Measurements from ENCODE around the gene C20orf144. TPM values are rescaled to one million over a fixed set of nuclear protein-coding genes. Genes with fewer than 3 reads are reported as not detected.

C20orf144 gene
- total and polyA plus RNA-seq, 9 of the 15 experiments (the other 6 are each of a cell fraction or from before 2014, with no cell fraction given) = 0.04 to 0.23 (median 0.11) TPM; not detected in 2

DNA sequence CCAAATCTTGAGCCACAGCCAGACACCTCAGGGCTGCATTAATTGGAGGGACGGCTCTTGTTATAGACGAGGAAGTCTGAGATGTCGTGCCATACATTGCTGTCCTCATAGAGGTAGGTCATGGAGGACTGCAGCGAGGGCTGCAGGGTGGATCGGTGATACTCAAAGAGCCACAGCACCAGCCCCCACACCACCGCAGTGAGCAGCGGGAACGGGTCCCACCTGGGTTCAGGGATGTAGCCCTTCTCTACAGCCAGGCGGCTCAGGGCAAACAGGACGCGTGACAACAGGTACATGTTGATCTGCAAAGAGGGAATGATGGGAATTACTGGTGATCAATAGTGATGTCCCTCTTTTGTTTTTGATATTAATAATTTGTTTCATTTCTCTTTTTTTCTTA is 45.5 kb downstream of the C20orf144 start:
- ChIA-PET CTCF (ENCODE audit: low intra/inter-chr PET ratio) (interaction anchor here (0.7 kb wide), 1 partner anchor 42 kb away, joined by 4 read pairs; no protein-coding TSS in a partner anchor), POLR2A (interaction anchor here (0.9 kb wide), 1 partner anchor 13 kb away, joined by 3 read pairs; the partner anchor contains the start of gene PXMP4)
- no peak for TF ChIP-seq POLR2H (tag; IDR thresholded peaks at IDR 0.05; ENCODE audit: low read depth)
- TF ChIP-seq LARP7 (IDR thresholded peaks at IDR 0.05) = no peak
- no peak for TF ChIP-seq SMARCC2 (IDR thresholded peaks at IDR 0.05; ENCODE audit: low read depth)
- TF ChIP-seq GABPA (tag; conservative IDR thresholded peaks at IDR 0.05; ENCODE audit: low read depth) = no peak
- no peak for TF ChIP-seq XRCC5 (IDR thresholded peaks at IDR 0.05; ENCODE audit: low read depth, low read length)
- TF ChIP-seq FIP1L1 (IDR thresholded peaks at IDR 0.05; ENCODE audit: low read depth, low read length, poor library complexity, severe bottlenecking) = no peak
- no peak for TF ChIP-seq SAFB2 (IDR thresholded peaks at IDR 0.05; ENCODE audit: borderline replicate concordance, low read depth, low read length, severe bottlenecking)
- TF ChIP-seq NFIC (IDR thresholded peaks at IDR 0.05) = no peak
- TF ChIP-seq, protein P1, sequence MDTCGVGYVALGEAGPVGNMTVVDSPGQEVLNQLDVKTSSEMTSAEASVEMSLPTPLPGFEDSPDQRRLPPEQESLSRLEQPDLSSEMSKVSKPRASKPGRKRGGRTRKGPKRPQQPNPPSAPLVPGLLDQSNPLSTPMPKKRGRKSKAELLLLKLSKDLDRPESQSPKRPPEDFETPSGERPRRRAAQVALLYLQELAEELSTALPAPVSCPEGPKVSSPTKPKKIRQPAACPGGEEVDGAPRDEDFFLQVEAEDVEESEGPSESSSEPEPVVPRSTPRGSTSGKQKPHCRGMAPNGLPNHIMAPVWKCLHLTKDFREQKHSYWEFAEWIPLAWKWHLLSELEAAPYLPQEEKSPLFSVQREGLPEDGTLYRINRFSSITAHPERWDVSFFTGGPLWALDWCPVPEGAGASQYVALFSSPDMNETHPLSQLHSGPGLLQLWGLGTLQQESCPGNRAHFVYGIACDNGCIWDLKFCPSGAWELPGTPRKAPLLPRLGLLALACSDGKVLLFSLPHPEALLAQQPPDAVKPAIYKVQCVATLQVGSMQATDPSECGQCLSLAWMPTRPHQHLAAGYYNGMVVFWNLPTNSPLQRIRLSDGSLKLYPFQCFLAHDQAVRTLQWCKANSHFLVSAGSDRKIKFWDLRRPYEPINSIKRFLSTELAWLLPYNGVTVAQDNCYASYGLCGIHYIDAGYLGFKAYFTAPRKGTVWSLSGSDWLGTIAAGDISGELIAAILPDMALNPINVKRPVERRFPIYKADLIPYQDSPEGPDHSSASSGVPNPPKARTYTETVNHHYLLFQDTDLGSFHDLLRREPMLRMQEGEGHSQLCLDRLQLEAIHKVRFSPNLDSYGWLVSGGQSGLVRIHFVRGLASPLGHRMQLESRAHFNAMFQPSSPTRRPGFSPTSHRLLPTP (IDR thresholded peaks at IDR 0.05; ENCODE audit: borderline replicate concordance, extremely low read depth, insufficient read length) = no peak
- no peak for TF ChIP-seq ZNF696 (CRISPR knock-in tag; conservative IDR thresholded peaks at IDR 0.05)
- TF ChIP-seq, protein P2, sequence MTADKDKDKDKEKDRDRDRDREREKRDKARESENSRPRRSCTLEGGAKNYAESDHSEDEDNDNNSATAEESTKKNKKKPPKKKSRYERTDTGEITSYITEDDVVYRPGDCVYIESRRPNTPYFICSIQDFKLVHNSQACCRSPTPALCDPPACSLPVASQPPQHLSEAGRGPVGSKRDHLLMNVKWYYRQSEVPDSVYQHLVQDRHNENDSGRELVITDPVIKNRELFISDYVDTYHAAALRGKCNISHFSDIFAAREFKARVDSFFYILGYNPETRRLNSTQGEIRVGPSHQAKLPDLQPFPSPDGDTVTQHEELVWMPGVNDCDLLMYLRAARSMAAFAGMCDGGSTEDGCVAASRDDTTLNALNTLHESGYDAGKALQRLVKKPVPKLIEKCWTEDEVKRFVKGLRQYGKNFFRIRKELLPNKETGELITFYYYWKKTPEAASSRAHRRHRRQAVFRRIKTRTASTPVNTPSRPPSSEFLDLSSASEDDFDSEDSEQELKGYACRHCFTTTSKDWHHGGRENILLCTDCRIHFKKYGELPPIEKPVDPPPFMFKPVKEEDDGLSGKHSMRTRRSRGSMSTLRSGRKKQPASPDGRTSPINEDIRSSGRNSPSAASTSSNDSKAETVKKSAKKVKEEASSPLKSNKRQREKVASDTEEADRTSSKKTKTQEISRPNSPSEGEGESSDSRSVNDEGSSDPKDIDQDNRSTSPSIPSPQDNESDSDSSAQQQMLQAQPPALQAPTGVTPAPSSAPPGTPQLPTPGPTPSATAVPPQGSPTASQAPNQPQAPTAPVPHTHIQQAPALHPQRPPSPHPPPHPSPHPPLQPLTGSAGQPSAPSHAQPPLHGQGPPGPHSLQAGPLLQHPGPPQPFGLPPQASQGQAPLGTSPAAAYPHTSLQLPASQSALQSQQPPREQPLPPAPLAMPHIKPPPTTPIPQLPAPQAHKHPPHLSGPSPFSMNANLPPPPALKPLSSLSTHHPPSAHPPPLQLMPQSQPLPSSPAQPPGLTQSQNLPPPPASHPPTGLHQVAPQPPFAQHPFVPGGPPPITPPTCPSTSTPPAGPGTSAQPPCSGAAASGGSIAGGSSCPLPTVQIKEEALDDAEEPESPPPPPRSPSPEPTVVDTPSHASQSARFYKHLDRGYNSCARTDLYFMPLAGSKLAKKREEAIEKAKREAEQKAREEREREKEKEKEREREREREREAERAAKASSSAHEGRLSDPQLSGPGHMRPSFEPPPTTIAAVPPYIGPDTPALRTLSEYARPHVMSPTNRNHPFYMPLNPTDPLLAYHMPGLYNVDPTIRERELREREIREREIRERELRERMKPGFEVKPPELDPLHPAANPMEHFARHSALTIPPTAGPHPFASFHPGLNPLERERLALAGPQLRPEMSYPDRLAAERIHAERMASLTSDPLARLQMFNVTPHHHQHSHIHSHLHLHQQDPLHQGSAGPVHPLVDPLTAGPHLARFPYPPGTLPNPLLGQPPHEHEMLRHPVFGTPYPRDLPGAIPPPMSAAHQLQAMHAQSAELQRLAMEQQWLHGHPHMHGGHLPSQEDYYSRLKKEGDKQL (CRISPR knock-in tag; IDR thresholded peaks at IDR 0.05; ENCODE audit: borderline replicate concordance) = no peak
- DNase-seq (ENCODE audit: extremely low read depth in 1 of 4, low spot score in 3 of 4) = no peak
- Histone ChIP-seq H3K27ac (ENCODE audit: extremely low read depth, low read depth, low read length) (no peak overlapping the region), H3K9ac (ENCODE audit: insufficient read depth in 1 of 2, low read depth in 2 of 2, low read length in 2 of 2) (0 out of 4 replicates have a peak overlapping the region, but pooled peaks of 1 of the 2 experiments have one; percentile 24), H3K4me1 (replicated peaks in 1 of 2; ENCODE audit: control insufficient read depth in 2 of 2, insufficient read depth in 2 of 2, low read length in 2 of 2) (peaks cover 19 to 25% of the 10 kb centered on the region in 2 experiments), H2AFZ (ENCODE audit: low read depth, low read length) (no peak overlapping the region), H3K36me3 (ENCODE audit: control insufficient read depth, insufficient read depth, low read length) (peaks cover 22% of the 10 kb centered on the region; the same call in 2 of the 3 replicates), H3K4me2 (ENCODE audit: insufficient read depth, low read length) (no peak overlapping the region), H3K79me2 (ENCODE audit: control insufficient read depth, insufficient read depth, low read length) (no peaks in the 10 kb centered on the region), H4K20me1 (replicated peaks; ENCODE audit: control insufficient read depth, insufficient read depth, low read length) (no peaks in the 10 kb centered on the region), H3K9me1 (ENCODE audit: control insufficient read depth, insufficient read depth, low read length) (peaks cover 4% of the 10 kb centered on the region), H3K4me3 (no peak overlapping the region), H3K9me3 (replicated peaks; ENCODE audit: control insufficient read depth, insufficient read depth, low read depth, low read length) (no peaks in the 10 kb centered on the region), H3K27me3 (ENCODE audit: control insufficient read depth in 2 of 2, insufficient read depth in 2 of 2, low read length in 2 of 2) (no peaks in the 10 kb centered on the region; a peak in 1 of 5 replicates)
- in situ Hi-C loops (cut with MboI) = no loop called here
- no peak for ATAC-seq
- no TSS peak for BruUV-seq (replicated peaks)
- intact Hi-C loops (cut with micrococcal nuclease) = no loop called here
- 96% methylated on average over 11 of the region's 11 CpGs for WGBS (ENCODE audit: insufficient coverage, low coverage, missing lambda C conversion rate)
- no peak for FAIRE-seq

Data from K562 (cell line).